ENCODE data around the gene MFSD6. TPM values are rescaled to one million over a fixed set of nuclear protein-coding genes. Genes with fewer than 3 reads are reported as not detected.

MFSD6 gene
- total and polyA plus RNA-seq, 2 of the 8 experiments (the other 6 are each of a cell fraction or from before 2014, with no cell fraction given): 1.8 to 5.1 TPM

DNA sequence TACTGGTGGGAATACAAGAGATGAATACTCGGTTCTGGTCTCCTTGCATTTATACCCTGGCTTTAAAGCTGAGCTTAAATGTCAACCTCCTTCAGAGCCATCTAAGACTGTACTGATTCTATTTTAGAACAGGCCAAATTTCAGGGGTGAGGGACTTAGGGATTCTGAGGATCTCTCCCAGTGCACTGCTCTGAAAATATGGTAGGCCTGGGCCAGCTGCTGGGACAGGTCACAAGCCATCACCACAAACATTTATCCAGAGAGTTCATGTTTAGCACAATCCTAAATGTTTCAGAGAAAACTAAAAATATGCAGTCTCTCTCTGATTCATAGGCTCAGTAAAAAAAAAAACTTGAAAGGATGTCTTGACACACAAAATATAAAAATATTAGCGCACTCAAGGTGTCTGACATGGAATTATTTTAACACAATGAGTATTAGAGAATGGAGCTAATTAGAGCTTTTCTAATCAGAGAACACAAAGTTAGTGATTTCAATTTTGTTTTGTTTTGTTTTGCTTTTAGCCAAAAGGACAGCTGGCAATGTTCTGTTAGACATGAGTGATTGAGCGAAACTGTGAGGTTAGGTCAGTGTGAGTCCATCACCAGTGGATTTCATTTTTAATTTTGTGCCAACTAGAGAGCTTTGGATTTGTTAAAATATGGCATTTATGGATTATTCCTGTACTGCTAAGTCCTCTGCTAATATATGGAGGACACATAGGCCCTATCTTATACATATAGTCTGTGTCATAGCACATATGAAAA lies 38.8 kb downstream of the MFSD6 start:
- H3K4me3 ChIP-seq (ENCODE audit: extremely low read depth in 1 of 4, insufficient read depth in 2 of 4, low read depth in 3 of 4, low read length in 4 of 4): no peak overlapping the region
- H2AFZ ChIP-seq (ENCODE audit: low read length): no peak overlapping the region
- no peaks in the 10 kb centered on the region for H3K79me1 ChIP-seq (ENCODE audit: low read depth, low read length)
- no peak overlapping the region for H3K4ac ChIP-seq (replicated peaks; ENCODE audit: insufficient read length, low read depth, low read length)
- CTCF ChIA-PET (ENCODE audit: partially characterized antibody): interaction anchor here (0.6 to 2.9 kb wide), 8 partner anchors 10 to 303 kb away, joined by 3 to 15 read pairs (median 4); no protein-coding TSS in a partner anchor
- H2BK5ac ChIP-seq (ENCODE audit: low read depth, low read length): no peak overlapping the region
- H2BK120ac ChIP-seq (replicated peaks; ENCODE audit: low read depth, low read length): no peak overlapping the region
- DNase-seq (ENCODE audit: low read depth in 1 of 2, low spot score in 2 of 2) (no peak), FAIRE-seq (no peak)
- no peak overlapping the region for H3K27ac ChIP-seq (ENCODE audit: low read depth, low read length)
- no peaks in the 10 kb centered on the region for H3K23me2 ChIP-seq (ENCODE audit: low read depth, low read length)
- no peak overlapping the region for H4K91ac ChIP-seq (replicated peaks; ENCODE audit: insufficient read length, low read length)
- no peak overlapping the region for H2AK5ac ChIP-seq (ENCODE audit: low read depth, low read length)
- H2BK20ac ChIP-seq (ENCODE audit: low read length): no peak overlapping the region
- H3K27me3 ChIP-seq (replicated peaks in 1 of 4; ENCODE audit: control insufficient read depth in 3 of 4, extremely low read depth in 1 of 4, insufficient read depth in 3 of 4, low read length in 3 of 4): no peaks in the 10 kb centered on the region
- H3K14ac ChIP-seq (ENCODE audit: insufficient read length): no peak overlapping the region
- H3K36me3 ChIP-seq (ENCODE audit: control insufficient read depth in 2 of 4, insufficient read depth in 4 of 4, low read length in 3 of 4): no peaks in the 10 kb centered on the region
- H3K9me3 ChIP-seq (ENCODE audit: insufficient read depth in 2 of 2, low read depth in 1 of 2, low read length in 1 of 2): no peaks in the 10 kb centered on the region
- peaks cover 0 to 2% of the 10 kb centered on the region in 2 experiments for H4K20me1 ChIP-seq (replicated peaks in 1 of 2; ENCODE audit: control insufficient read depth in 1 of 2, insufficient read depth in 2 of 2, low read length in 2 of 2)
- H2BK15ac ChIP-seq (ENCODE audit: low read length): no peak overlapping the region
- no peak overlapping the region for H4K5ac ChIP-seq (ENCODE audit: insufficient read length, low read depth, low read length)
- H4K8ac ChIP-seq (ENCODE audit: extremely low read depth, insufficient read depth, low read length): no peak overlapping the region
- no peak overlapping the region for H3K4me2 ChIP-seq (ENCODE audit: insufficient read depth in 1 of 2, low read depth in 2 of 2, low read length in 2 of 2)
- H3K56ac ChIP-seq (replicated peaks; ENCODE audit: insufficient read length, low read depth, low read length): no peak overlapping the region
- WGBS, 2 experiments (ENCODE audit: extremely low coverage in 1 of 2, insufficient coverage in 1 of 2, insufficient read length in 1 of 2, insufficient replicate concordance in 2 of 2, low coverage in 1 of 2, low lambda C conversion rate in 2 of 2, missing lambda C conversion rate in 1 of 2): 94% methylated on average over 3 of the region's 3 CpGs; no CpG with 5 or more reads in 1 of the 2 experiments
- H3K18ac ChIP-seq (ENCODE audit: extremely low read depth, low read length): no peak overlapping the region
- TF ChIP-seq KDM1A (IDR thresholded peaks at IDR 0.05; ENCODE audit: borderline replicate concordance, low read length) (no peak), RXRA (IDR thresholded peaks at IDR 0.05; ENCODE audit: insufficient read depth, low read depth, low read length) (no peak), SP2 (IDR thresholded peaks at IDR 0.05; ENCODE audit: low read length) (no peak), POU5F1 (IDR thresholded peaks at IDR 0.05; ENCODE audit: low read depth, low read length) (no peak), PHF8 (conservative IDR thresholded peaks at IDR 0.05; ENCODE audit: low read depth, low read length) (no peak), POLR2AphosphoS5 (IDR thresholded peaks at IDR 0.05; ENCODE audit: low read depth, low read length) (no peak), CBX5 (IDR thresholded peaks at IDR 0.05; ENCODE audit: low read depth, low read length) (no peak)
- POLR2A ChIA-PET (ENCODE audit: partially characterized antibody): interaction anchor here (0.6 to 1.3 kb wide), 2 partner anchors 9 to 10 kb away, joined by 3 to 4 read pairs; no protein-coding TSS in a partner anchor
- H2BK12ac ChIP-seq (ENCODE audit: low read depth, low read length): no peak overlapping the region
- H3K79me2 ChIP-seq (ENCODE audit: control insufficient read depth in 1 of 2, insufficient read depth in 2 of 2, low read length in 2 of 2): no peaks in the 10 kb centered on the region
- H3K9ac ChIP-seq (replicated peaks in 1 of 4; ENCODE audit: extremely low read depth in 1 of 4, low read depth in 3 of 4, low read length in 3 of 4): no peak overlapping the region
- H3K23ac ChIP-seq (ENCODE audit: insufficient read length): no peak overlapping the region
- H3K4me1 ChIP-seq (replicated peaks in 1 of 4; ENCODE audit: control insufficient read depth in 3 of 4, insufficient read depth in 4 of 4, low read length in 3 of 4): no peaks in the 10 kb centered on the region
